CD4-positive, alpha-beta memory T cell (primary cell): ENCODE measurements around the gene PPIL6. TPM values are rescaled to one million over a fixed set of nuclear protein-coding genes. Genes with fewer than 3 reads are reported as not detected.

Experiments used
- CTCF ChIA-PET: fragments of 350-600 bp; sonication (Branson Sonifier 250); formaldehyde crosslinking; loops from one replicate; lab custom pipeline; 2021; ENCODE audit warnings: inconsistent platforms; ENCODE audit not compliant: partially characterized antibody; lab: Charles Lee
- POLR2A ChIA-PET: fragments of 350-600 bp; sonication (Branson Sonifier 250); formaldehyde crosslinking; loops from one replicate; lab custom pipeline; 2021; ENCODE audit not compliant: partially characterized antibody; lab: Charles Lee
- DNase-seq, 5 donors: peaks; one replicate each; pipeline versions ENCODE4 v3.0.0 to v3.0.0-alpha.2; 2020 to 2022; ENCODE audit warnings: mixed read lengths in 1 of 5
- H3K27ac ChIP-seq: one replicate; pipeline ENCODE4 v1.7.0; 2013; ENCODE audit warnings: low read depth, low read length
- H3K27me3 ChIP-seq: 2 replicates; pipeline ENCODE4 v1.7.0; 2013; ENCODE audit warnings: mild to moderate bottlenecking, low read length, moderate library complexity; ENCODE audit not compliant: insufficient read depth
- H3K36me3 ChIP-seq: 2 replicates; pipeline ENCODE4 v1.7.0; 2013; ENCODE audit warnings: mild to moderate bottlenecking, low read length, moderate library complexity; ENCODE audit not compliant: insufficient read depth
- H3K4me1 ChIP-seq: 2 replicates; pipeline ENCODE4 v1.7.0; 2013; ENCODE audit warnings: mild to moderate bottlenecking, low read length, moderate library complexity; ENCODE audit not compliant: insufficient read depth
- H3K4me3 ChIP-seq, 2 donors: one replicate each; pipeline ENCODE4 v1.7.0; 2013; ENCODE audit warnings: low read length in 2 of 2, mild to moderate bottlenecking in 1 of 2
- H3K9me3 ChIP-seq, 2 donors: one replicate each; pipeline ENCODE4 v1.7.0; 2013; ENCODE audit warnings: low read length in 2 of 2, control low read depth in 1 of 2; ENCODE audit not compliant: control insufficient read depth in 1 of 2
- H3K27ac Mint-ChIP-seq, 7 donors: one replicate each; pipeline ENCODE4 v1.8.0; 2020 to 2021; ENCODE audit warnings: mixed read lengths in 7 of 7, mild to moderate bottlenecking in 6 of 7, inconsistent platforms in 3 of 7, moderate library complexity in 3 of 7
- H3K27me3 Mint-ChIP-seq, 2 donors: one replicate each; pipeline ENCODE4 v1.8.0; 2020 to 2021; ENCODE audit warnings: mixed read lengths in 2 of 2
- H3K36me3 Mint-ChIP-seq, 2 donors: one replicate each; pipeline ENCODE4 v1.8.0; 2020 to 2021; ENCODE audit warnings: mixed read lengths in 2 of 2, inconsistent platforms in 1 of 2, mild to moderate bottlenecking in 1 of 2
- H3K4me1 Mint-ChIP-seq, 4 donors: one replicate each; pipeline ENCODE4 v1.8.0; 2020 to 2021; ENCODE audit warnings: mixed read lengths in 4 of 4, mild to moderate bottlenecking in 1 of 4
- H3K4me3 Mint-ChIP-seq, 8 donors: one replicate each; pipeline ENCODE4 v1.8.0; 2020 to 2021; ENCODE audit warnings: mixed read lengths in 8 of 8, mild to moderate bottlenecking in 7 of 8, moderate library complexity in 6 of 8, inconsistent platforms in 3 of 8
- H3K9me3 Mint-ChIP-seq, 8 donors: one replicate each; pipeline ENCODE4 v1.8.0; 2020 to 2021; ENCODE audit warnings: mixed read lengths in 8 of 8, mild to moderate bottlenecking in 5 of 8, inconsistent platforms in 3 of 8, moderate library complexity in 1 of 8
- intact Hi-C: fragments of 100-400 bp; cut with micrococcal nuclease; formaldehyde crosslinking; loops from one replicate; pipeline ENCODE4 v1.15.1; 2023
- polyA plus RNA-seq, 2 donors: library from polyadenylated mRNA; unstranded; fragments of 300-500 nt; fragmentation: Illumina TruSeq; gene quantifications; one replicate each; pipeline ENCODE4 v1.2.3, GENCODE V29; 2021
- total RNA-seq, 2 experiments: library from RNA; stranded (reverse); gene quantifications; one replicate each; pipeline ENCODE4 v1.2.3, GENCODE V29; 2021

The PPIL6 gene
- total and polyA plus RNA-seq, 4 experiments from 2014 or later = 0.33 to 0.52 (median 0.37) TPM

- Mint-ChIP-seq H3K27ac (peak within 1 kb of the TSS; percentile 89 to 97 (median 95)), H3K36me3 (peaks cover 31 to 36% of the 10 kb centered on the region in 2 donors), H3K27me3 (no peaks in the 10 kb centered on the region), H3K4me3 (peak within 1 kb of the TSS; percentile 84 to 97 (median 96)), H3K4me1 (peaks cover 41 to 54% (median 47%) of the 10 kb centered on the region in 4 donors), H3K9me3 (peaks cover 0 to 1% (median 0%) of the 10 kb centered on the region in 8 donors)
- CTCF ChIA-PET = interaction anchor here (0.5 to 5.5 kb wide), 16 partner anchors 8 to 297 kb away, joined by 3 to 29 read pairs (median 4); partner anchors contain the start of genes CD164, PPIL6 and SMPD2
- intact Hi-C loops = loop anchor here (1.0 to 10.0 kb wide), 13 partner anchors 14 to 1526 kb away; partner anchors contain the start of genes AK9, CD164, CDC40 and CEP57L1
- no peaks in the 10 kb centered on the region for H3K27me3 ChIP-seq
- peak within 1 kb of the TSS; percentile 69 for H3K27ac ChIP-seq
- DNase-seq = peak; percentile 90 to 93 (median 91)
- H3K9me3 ChIP-seq = no peaks in the 10 kb centered on the region
- H3K36me3 ChIP-seq = peaks cover 5% of the 10 kb centered on the region
- peak within 1 kb of the TSS; percentile 76 to 77 for H3K4me3 ChIP-seq
- POLR2A ChIA-PET = interaction anchor here (0.9 to 9.3 kb wide), 12 partner anchors 8 to 1332 kb away, joined by 3 to 132 read pairs (median 6); partner anchors contain the start of genes AK9, CD164, CDK19 and FIG4
- peaks cover 46% of the 10 kb centered on the region for H3K4me1 ChIP-seq
These were observed 42.7 kb upstream of the PPIL6 start, which contains the start of gene ZBTB24 for GRCh38 chr6:109482905-109483734. TSS of gene ZBTB24 (minus strand) at chr6:109483219. CDS start at chr6:109482026, 1,193 bp downstream.

- Histone ChIP-seq H3K36me3 (peaks cover 16% of the 10 kb centered on the region), H3K27me3 (no peaks in the 10 kb centered on the region), H3K9me3 (no peaks in the 10 kb centered on the region), H3K27ac (peak overlapping the region; percentile 67), H3K4me1 (peaks cover 67% of the 10 kb centered on the region), H3K4me3 (peak overlapping the region; percentile 76 to 77)
- Mint-ChIP-seq H3K36me3 (peaks cover 39 to 53% of the 10 kb centered on the region in 2 donors), H3K27me3 (no peaks in the 10 kb centered on the region), H3K27ac (peak overlapping the region; percentile 44 to 96 (median 80)), H3K9me3 (no peaks in the 10 kb centered on the region), H3K4me1 (peaks cover 57 to 75% (median 65%) of the 10 kb centered on the region in 4 donors), H3K4me3 (peak overlapping the region; percentile 84 to 97 (median 96))
- DNase-seq = no peak
- intact Hi-C loops = loop anchor here (1.0 to 10.0 kb wide), 4 partner anchors 22 to 1524 kb away; partner anchors contain the start of gene SEC63
- ChIA-PET POLR2A (interaction anchor here (1.4 to 9.3 kb wide), 7 partner anchors 10 to 386 kb away, joined by 3 to 132 read pairs (median 18); partner anchors contain the start of genes CD164, CEP57L1, MICAL1 and PPIL6), CTCF (interaction anchor here (1.2 to 5.5 kb wide), 8 partner anchors 17 to 559 kb away, joined by 4 to 29 read pairs (median 6); partner anchors contain the start of genes CD164, PPIL6 and SMPD2)
These were observed 40.6 kb upstream of the PPIL6 start for GRCh38 chr6:109480993-109481480.

- peak in 3 of 5 donors; percentile 43 to 60 (median 43) for DNase-seq
- H3K36me3 Mint-ChIP-seq = peaks cover 54 to 70% of the 10 kb centered on the region in 2 donors
These were observed 38.6 kb upstream of the PPIL6 start for GRCh38 chr6:109478841-109479624.

DNA sequence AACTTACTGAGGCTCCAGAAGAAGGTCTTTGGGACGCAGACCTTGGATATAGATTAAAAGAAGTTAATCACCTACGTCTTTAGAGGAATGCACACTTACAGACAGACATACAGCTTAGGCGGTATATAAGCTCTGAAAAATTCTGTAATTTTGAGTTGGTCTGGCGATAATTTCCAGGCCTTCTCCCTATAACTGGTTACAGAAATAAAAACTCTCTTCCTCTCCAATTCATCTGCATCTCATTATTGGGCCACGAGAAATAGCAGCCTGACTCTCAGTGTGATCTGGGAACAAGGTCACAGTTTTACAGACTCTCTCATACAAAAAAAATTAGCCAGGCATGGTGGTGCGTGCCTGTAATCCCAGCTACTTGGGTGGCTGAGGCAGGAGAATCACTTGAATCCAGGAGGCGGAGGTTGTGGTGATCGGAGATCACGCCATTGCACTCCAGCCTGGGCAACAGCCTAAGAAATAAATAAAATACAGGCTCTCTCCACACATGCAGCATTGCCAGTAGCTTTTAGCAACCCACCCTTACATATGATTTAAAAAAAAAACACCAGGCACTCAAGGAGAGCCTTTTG, 37.9 kb upstream of the PPIL6 start:
- Histone ChIP-seq H3K27me3 (no peaks in the 10 kb centered on the region), H3K36me3 (peaks cover 32% of the 10 kb centered on the region), H3K9me3 (no peaks in the 10 kb centered on the region), H3K27ac (peak overlapping the region; percentile 50), H3K4me1 (peaks cover 72% of the 10 kb centered on the region), H3K4me3 (peak overlapping the region; percentile 22)
- DNase-seq = no peak
- intact Hi-C loops = no loop called here
- peak overlapping the region; percentile 73 to 97 (median 89) for H3K4me3 Mint-ChIP-seq
- POLR2A ChIA-PET = interaction anchor here (1.2 to 9.3 kb wide), 4 partner anchors 14 to 96 kb away, joined by 4 to 132 read pairs (median 77); partner anchors contain the start of genes CD164, MICAL1, PPIL6 and SMPD2
- peaks cover 63 to 84% (median 74%) of the 10 kb centered on the region in 4 donors for H3K4me1 Mint-ChIP-seq
- peaks cover 58 to 77% of the 10 kb centered on the region in 2 donors for H3K36me3 Mint-ChIP-seq
- no peaks in the 10 kb centered on the region for H3K9me3 Mint-ChIP-seq
- H3K27ac Mint-ChIP-seq = peak overlapping the region; percentile 69 to 95 (median 92)
- no peaks in the 10 kb centered on the region for H3K27me3 Mint-ChIP-seq
- CTCF ChIA-PET = interaction anchor here (0.7 to 5.5 kb wide), 5 partner anchors 14 to 96 kb away, joined by 3 to 29 read pairs (median 4); partner anchors contain the start of genes PPIL6 and SMPD2

More at GRCh38 chr6:109478841-109479624, 38.6 kb upstream of the PPIL6 start:
- intact Hi-C loops = no loop called here
- Mint-ChIP-seq H3K4me3 (peak overlapping the region; percentile 73 to 97 (median 89)), H3K4me1 (peaks cover 65 to 85% (median 75%) of the 10 kb centered on the region in 4 donors), H3K9me3 (no peaks in the 10 kb centered on the region), H3K27me3 (no peaks in the 10 kb centered on the region), H3K27ac (peak overlapping the region; percentile 69 to 95 (median 92))
- Histone ChIP-seq H3K36me3 (peaks cover 27% of the 10 kb centered on the region), H3K4me3 (peak overlapping the region in 1 of 2 donors; percentile 3), H3K27ac (peak overlapping the region; percentile 50), H3K4me1 (peaks cover 77% of the 10 kb centered on the region), H3K27me3 (no peaks in the 10 kb centered on the region), H3K9me3 (no peaks in the 10 kb centered on the region)
- POLR2A ChIA-PET = interaction anchor here (1.1 to 9.3 kb wide), 5 partner anchors 13 to 212 kb away, joined by 3 to 132 read pairs (median 54); partner anchors contain the start of genes AK9, CD164, FIG4 and MICAL1
- CTCF ChIA-PET = interaction anchor here (0.7 to 5.5 kb wide), 9 partner anchors 15 to 96 kb away, joined by 3 to 29 read pairs (median 5); partner anchors contain the start of genes CD164, PPIL6 and SMPD2

DNA sequence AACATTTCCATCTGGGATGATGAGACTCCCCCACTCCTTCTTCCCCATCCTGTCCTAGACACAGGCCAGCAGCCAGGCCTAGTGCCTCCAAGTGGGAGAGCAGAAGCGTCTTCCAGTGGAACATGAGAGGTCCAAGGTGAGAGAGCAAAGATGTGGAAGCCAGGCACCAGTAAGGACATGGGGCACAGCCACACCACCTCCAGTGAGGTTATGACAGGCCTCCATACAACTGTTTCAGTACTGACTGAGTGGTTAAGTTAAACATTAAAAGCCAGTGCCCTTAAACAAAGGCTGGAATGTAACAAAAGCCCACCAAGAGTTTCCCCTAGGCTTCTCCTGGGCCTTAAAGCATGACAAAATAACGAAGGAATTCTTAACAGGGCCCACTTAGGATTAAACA, 37.3 kb upstream of the PPIL6 start:
- no peaks in the 10 kb centered on the region for H3K27me3 Mint-ChIP-seq
- peak overlapping the region; percentile 43 to 92 (median 80) for H3K27ac Mint-ChIP-seq
- no peaks in the 10 kb centered on the region for H3K9me3 ChIP-seq
- no peaks in the 10 kb centered on the region for H3K27me3 ChIP-seq
- peaks cover 76% of the 10 kb centered on the region for H3K4me1 ChIP-seq
- H3K9me3 Mint-ChIP-seq = no peaks in the 10 kb centered on the region
- H3K4me3 Mint-ChIP-seq = peak overlapping the region; percentile 73 to 97 (median 89)
- peaks cover 62 to 83% of the 10 kb centered on the region in 2 donors for H3K36me3 Mint-ChIP-seq
- peaks cover 38% of the 10 kb centered on the region for H3K36me3 ChIP-seq
- DNase-seq = no peak
- peak overlapping the region; percentile 27 for H3K27ac ChIP-seq
- CTCF ChIA-PET = interaction anchor here (1.1 to 5.5 kb wide), 2 partner anchors 13 to 23 kb away, joined by 3 to 29 read pairs; no protein-coding TSS in a partner anchor
- peak overlapping the region in 1 of 2 donors; percentile 22 for H3K4me3 ChIP-seq
- intact Hi-C loops = no loop called here
- POLR2A ChIA-PET = interaction anchor here (7.2 to 9.3 kb wide), 3 partner anchors 21 to 95 kb away, joined by 54 to 132 read pairs (median 100); partner anchors contain the start of genes CD164, MICAL1, PPIL6 and SMPD2
- peaks cover 66 to 90% (median 79%) of the 10 kb centered on the region in 4 donors for H3K4me1 Mint-ChIP-seq
